CD14-positive monocyte (primary cell): ENCODE results near the gene WDR48. TPM values are rescaled to one million over a fixed set of nuclear protein-coding genes. Genes with fewer than 3 reads are reported as not detected.

Source experiments
- DNase-seq, 3 donors: peaks; one replicate each; pipeline ENCODE4 v3.0.0-alpha.2; 2011 to 2022
- H2AFZ ChIP-seq: 2 replicates; pipeline ENCODE4 v1.6.0; 2012; ENCODE audit warnings: mild to moderate bottlenecking, low read depth, low read length, inconsistent platforms; ENCODE audit not compliant: insufficient read depth, poor library complexity, severe bottlenecking
- H3K27ac ChIP-seq, 2 donors: 1 replicate in 1 of 2; 2 replicates in 1 of 2; pipeline ENCODE4 v1.5.1; 2012 to 2013; ENCODE audit warnings: low read length in 2 of 2, control low read depth in 1 of 2, inconsistent platforms in 1 of 2, low read depth in 1 of 2, mild to moderate bottlenecking in 1 of 2
- H3K27me3 ChIP-seq, 2 donors: one replicate each; pipeline versions ENCODE4 v1.6.0 to v1.6.1; 2011 to 2013; ENCODE audit warnings: low read length in 2 of 2; ENCODE audit not compliant: control insufficient read depth in 2 of 2, insufficient read depth in 2 of 2
- H3K36me3 ChIP-seq, 2 donors: replicated peaks in 1 of 2; 1 replicate in 1 of 2; 2 replicates in 1 of 2; pipeline versions ENCODE4 v1.5.1 to v1.6.1; 2012 to 2013; ENCODE audit warnings: low read length in 2 of 2, control low read depth in 1 of 2, inconsistent platforms in 1 of 2, mild to moderate bottlenecking in 1 of 2; ENCODE audit not compliant: insufficient read depth in 2 of 2, control insufficient read depth in 1 of 2
- H3K4me1 ChIP-seq, 2 donors: 1 replicate in 1 of 2; 2 replicates in 1 of 2; pipeline versions ENCODE4 v1.5.1 to v1.6.1; 2012 to 2013; ENCODE audit warnings: low read length in 2 of 2, control low read depth in 1 of 2, inconsistent platforms in 1 of 2, mild to moderate bottlenecking in 1 of 2, moderate library complexity in 1 of 2; ENCODE audit not compliant: insufficient read depth in 2 of 2, control insufficient read depth in 1 of 2
- H3K4me2 ChIP-seq: replicated peaks from 2 replicates; pipeline ENCODE3; 2012; ENCODE audit warnings: low read length, moderate library complexity, mild to moderate bottlenecking; ENCODE audit not compliant: poor library complexity, severe bottlenecking; ENCODE audit errors: extremely low read depth
- H3K4me3 ChIP-seq, 3 experiments: fragments of 200-600 bp in 1 of 3; sonication (generic) in 1 of 3; replicated peaks in 1 of 3; 1 replicate in 2 of 3; 2 replicates in 1 of 3; pipeline ENCODE4 v1.5.1; 2011 to 2013; ENCODE audit warnings: low read length in 3 of 3, mild to moderate bottlenecking in 3 of 3, control low read depth in 2 of 3, low read depth in 2 of 3, inconsistent platforms in 1 of 3, moderate library complexity in 1 of 3
- H3K79me2 ChIP-seq: 2 replicates; pipeline ENCODE4 v1.6.0; 2012; ENCODE audit warnings: mild to moderate bottlenecking, control low read depth, inconsistent platforms, low read length, moderate library complexity; ENCODE audit not compliant: insufficient read depth
- H3K9ac ChIP-seq: 2 replicates; pipeline ENCODE4 v1.6.0; 2017; ENCODE audit warnings: low read length, mild to moderate bottlenecking; ENCODE audit not compliant: insufficient read depth, poor library complexity, severe bottlenecking
- H3K9me3 ChIP-seq, 2 donors: replicated peaks in 1 of 2; 1 replicate in 1 of 2; 2 replicates in 1 of 2; pipeline versions ENCODE4 v1.5.1 to v1.6.1; 2012 to 2013; ENCODE audit warnings: low read length in 2 of 2, control low read depth in 1 of 2; ENCODE audit not compliant: control insufficient read depth in 1 of 2, insufficient read depth in 1 of 2
- H4K20me1 ChIP-seq: 2 replicates; pipeline ENCODE4 v1.6.0; 2012; ENCODE audit warnings: mild to moderate bottlenecking, low read length, control low read depth, moderate library complexity; ENCODE audit not compliant: insufficient read depth
- H3K27ac Mint-ChIP-seq, 7 donors: one replicate each; pipeline ENCODE4 v1.8.0; 2020; ENCODE audit warnings: mild to moderate bottlenecking in 7 of 7, mixed read lengths in 7 of 7, moderate library complexity in 6 of 7, inconsistent platforms in 2 of 7
- H3K27me3 Mint-ChIP-seq, 3 donors: one replicate each; pipeline ENCODE4 v1.8.0; 2021 to 2022; ENCODE audit warnings: low read depth in 3 of 3, mild to moderate bottlenecking in 3 of 3, mixed read lengths in 3 of 3, moderate library complexity in 3 of 3, inconsistent platforms in 1 of 3
- H3K36me3 Mint-ChIP-seq, 2 donors: one replicate each; pipeline ENCODE4 v1.8.0; 2020; ENCODE audit warnings: mixed read lengths in 2 of 2, inconsistent platforms in 1 of 2, mild to moderate bottlenecking in 1 of 2
- H3K4me1 Mint-ChIP-seq: one replicate; pipeline ENCODE4 v1.8.0; 2020; ENCODE audit warnings: mild to moderate bottlenecking, mixed read lengths
- H3K4me3 Mint-ChIP-seq, 2 donors: one replicate each; pipeline ENCODE4 v1.8.0; 2020; ENCODE audit warnings: mild to moderate bottlenecking in 2 of 2, mixed read lengths in 2 of 2, moderate library complexity in 1 of 2
- H3K9me3 Mint-ChIP-seq, 7 donors: one replicate each; pipeline ENCODE4 v1.8.0; 2020 to 2022; ENCODE audit warnings: mixed read lengths in 7 of 7, mild to moderate bottlenecking in 6 of 7, moderate library complexity in 6 of 7, inconsistent platforms in 2 of 7
- CTCF ChIP-seq: fragments of 200-600 bp; IDR thresholded peaks from one replicate; pipeline ENCODE4 v1.8.0; 2022; ENCODE audit warnings: antibody characterized with exemption, mild to moderate bottlenecking
- WGBS: methylation state at CpG from one replicate; pipeline ENCODE4 v1.1.5; 2013; ENCODE audit warnings: missing lambda C conversion rate; ENCODE audit not compliant: insufficient coverage; 5-methylcytosine and 5-hydroxymethylcytosine counted together
- intact Hi-C, 2 donors: fragments of 100-400 bp; cut with micrococcal nuclease; formaldehyde crosslinking; loops; one replicate each; pipeline versions ENCODE4 v1.15.0 to v1.15.1; 2023
- polyA plus RNA-seq, 3 donors: library from polyadenylated mRNA; depleted of rRNA in 1 of 3; unstranded in 2 of 3; stranded (reverse) in 1 of 3; fragments of 300-500 nt in 2 of 3; fragments of >200 nt in 1 of 3; fragmentation: Illumina TruSeq in 2 of 3; gene quantifications; 1 replicate in 2 of 3; 2 replicates in 1 of 3; pipeline ENCODE4 v1.2.3, GENCODE V29; 2012 to 2021

WDR48 gene
- polyA plus RNA-seq, 3 donors: 15.0 to 22.7 (median 17.1) TPM

DNA sequence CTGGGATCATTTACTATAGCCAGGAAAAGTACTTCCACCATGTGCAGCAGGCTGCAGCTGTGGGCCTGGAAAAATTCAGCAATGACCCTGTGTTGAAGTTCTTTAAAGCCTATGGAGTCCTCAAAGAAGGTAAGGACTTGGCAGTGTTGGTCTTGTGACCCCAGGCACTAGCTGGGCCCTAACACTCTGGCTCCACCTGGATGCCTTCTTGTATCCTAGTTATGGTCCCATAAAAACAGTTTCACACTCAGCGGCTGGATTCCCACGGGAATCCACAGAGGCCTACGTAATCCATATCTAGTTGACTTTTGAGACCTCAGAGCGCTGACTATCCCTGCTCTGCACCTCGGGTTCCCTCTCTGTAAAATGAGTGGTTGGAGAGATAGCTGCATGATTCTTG is 57.3 kb downstream of the WDR48 start:
- DNase-seq: no peak
- Mint-ChIP-seq H3K27ac (peak overlapping the region in 4 of 7 donors; percentile 6 to 98 (median 95)), H3K36me3 (peaks cover 11 to 30% of the 10 kb centered on the region in 2 donors), H3K27me3 (peaks cover 7 to 16% (median 13%) of the 10 kb centered on the region in 3 donors), H3K4me3 (no peak overlapping the region), H3K9me3 (no peaks in the 10 kb centered on the region), H3K4me1 (peaks cover 47% of the 10 kb centered on the region)
- Histone ChIP-seq H3K9ac (no peak overlapping the region), H4K20me1 (peaks cover 26% of the 10 kb centered on the region), H3K79me2 (peaks cover 36% of the 10 kb centered on the region), H3K4me3 (peak overlapping the region in 1 of 3 experiments; percentile 81), H3K36me3 (peaks cover 0 to 4% of the 10 kb centered on the region in 2 donors), H2AFZ (no peak overlapping the region), H3K9me3 (no peaks in the 10 kb centered on the region), H3K27ac (no peak overlapping the region), H3K4me2 (no peak overlapping the region), H3K4me1 (peaks cover 29 to 42% of the 10 kb centered on the region in 2 donors), H3K27me3 (no peaks in the 10 kb centered on the region)
- intact Hi-C loops: loop anchor here (5.0 to 10.0 kb wide), 3 partner anchors 68 to 176 kb away; partner anchors contain the start of gene CX3CR1 (in 1 of the 2)
- WGBS: 95% methylated on average over 4 of the region's 5 CpGs
- TF ChIP-seq CTCF: no peak

DNA sequence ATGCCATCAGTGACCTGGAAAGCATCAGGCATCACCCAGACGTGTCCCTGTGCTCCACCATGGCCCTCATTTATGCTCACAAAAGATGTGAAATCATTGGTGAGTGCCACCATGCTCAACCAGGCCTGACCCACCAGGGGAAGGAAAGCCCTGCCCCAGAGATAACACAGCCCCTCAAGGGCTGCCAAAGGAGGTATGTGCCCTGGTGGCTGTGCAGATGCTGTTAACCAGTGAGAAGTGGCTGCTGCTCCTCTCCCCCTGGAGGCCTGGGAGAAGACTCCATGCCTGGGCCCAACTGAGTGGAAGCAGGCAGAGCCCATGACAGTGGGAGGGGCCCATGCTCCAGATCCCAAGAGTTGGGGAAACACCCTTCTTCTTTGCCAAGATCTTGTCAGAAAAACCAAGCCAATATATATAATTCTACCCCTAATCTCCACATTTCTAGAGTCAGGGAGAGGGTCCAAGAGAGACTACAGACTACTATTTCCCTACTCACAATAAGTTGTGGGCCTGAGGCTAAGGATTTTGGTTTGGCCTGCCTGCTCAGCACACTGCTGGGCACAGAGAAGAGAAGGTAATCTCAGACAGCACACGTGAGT is 58.3 kb downstream of the WDR48 start:
- Histone ChIP-seq H3K79me2 (peaks cover 26% of the 10 kb centered on the region), H3K27ac (no peak overlapping the region), H3K36me3 (peaks cover 0 to 4% of the 10 kb centered on the region in 2 donors), H3K4me3 (no peak overlapping the region), H3K9ac (no peak overlapping the region), H3K4me2 (no peak overlapping the region), H3K27me3 (no peaks in the 10 kb centered on the region), H2AFZ (no peak overlapping the region), H4K20me1 (peaks cover 15% of the 10 kb centered on the region), H3K9me3 (no peaks in the 10 kb centered on the region), H3K4me1 (peaks cover 29 to 35% of the 10 kb centered on the region in 2 donors)
- H3K27me3 Mint-ChIP-seq: peaks cover 7 to 16% (median 13%) of the 10 kb centered on the region in 3 donors
- peaks cover 38% of the 10 kb centered on the region for H3K4me1 Mint-ChIP-seq
- no peak overlapping the region for H3K4me3 Mint-ChIP-seq
- no peak for TF ChIP-seq CTCF
- intact Hi-C loops: no loop called here
- no peak overlapping the region for H3K27ac Mint-ChIP-seq
- WGBS: 92% methylated on average over 2 of the region's 2 CpGs
- peaks cover 9 to 27% of the 10 kb centered on the region in 2 donors for H3K36me3 Mint-ChIP-seq
- no peak for DNase-seq
- H3K9me3 Mint-ChIP-seq: no peaks in the 10 kb centered on the region
